BLaER1 treated with 17β-estradiol and CSF1 and Interleukin-3, amounts not matched to agents 10 nM and 100 nM (cell line): Measurements from ENCODE around the gene WIPF2.

Experiments used
- H3K27ac ChIP-seq, 11 experiments: shearing (Covaris generic); formaldehyde crosslinking; 2 replicates each; pipeline ENCODE4 v1.8.1; 2022
- H3K27me3 ChIP-seq, 11 experiments: shearing (Covaris generic); formaldehyde crosslinking; 2 replicates each; pipeline ENCODE4 v1.8.1; 2022
- H3K36me3 ChIP-seq, 11 experiments: shearing (Covaris generic); formaldehyde crosslinking; 2 replicates each; pipeline ENCODE4 v1.8.1; 2022
- H3K4me1 ChIP-seq, 10 experiments: shearing (Covaris generic); formaldehyde crosslinking; 2 replicates each; pipeline ENCODE4 v1.8.1; 2022
- H3K4me2 ChIP-seq, 11 experiments: shearing (Covaris generic); formaldehyde crosslinking; 2 replicates each; pipeline ENCODE4 v1.8.1; 2022
- H3K4me3 ChIP-seq, 10 experiments: shearing (Covaris generic); formaldehyde crosslinking; 2 replicates each; pipeline ENCODE4 v1.8.1; 2022
- H3K9ac ChIP-seq, 11 experiments: shearing (Covaris generic); formaldehyde crosslinking; 2 replicates each; pipeline ENCODE4 v1.8.1; 2022
- H3K9me3 ChIP-seq, 11 experiments: shearing (Covaris generic); formaldehyde crosslinking; replicated peaks in 1 of 11; 2 replicates each; pipeline ENCODE4 v1.8.1; 2022
- H4K20me1 ChIP-seq, 11 experiments: shearing (Covaris generic); formaldehyde crosslinking; 2 replicates each; pipeline ENCODE4 v1.8.1; 2022
- Cebpa-rat ChIP-seq, 11 experiments: shearing (Covaris generic); IDR thresholded peaks; 2 replicates each; pipeline ENCODE4 v1.8.1; 2022

Gene WIPF2

GRCh38 chr17:40281663-40282062 is 62.6 kb downstream of the WIPF2 start:
- H3K9me3 ChIP-seq, result no peaks in the 10 kb centered on the region
- H3K36me3 ChIP-seq, result peaks cover 59 to 86% (median 67%) of the 10 kb centered on the region in 11 experiments
- no peak for TF ChIP-seq Cebpa-rat (IDR thresholded peaks at IDR 0.05)
- H4K20me1 ChIP-seq, result peaks cover 0 to 5% (median 0%) of the 10 kb centered on the region in 11 experiments; a peak in 1 of 22 replicates
- H3K4me2 ChIP-seq, result no peak overlapping the region
- no peaks in the 10 kb centered on the region for H3K27me3 ChIP-seq
- H3K9ac ChIP-seq, result no peak overlapping the region
- no peak overlapping the region for H3K27ac ChIP-seq
- H3K4me3 ChIP-seq, result no peak overlapping the region
- H3K4me1 ChIP-seq, result peaks cover 0 to 6% (median 0%) of the 10 kb centered on the region in 10 experiments; a peak in 3 of 20 replicates

GRCh38 chr17:40283662-40284061 is 64.6 kb downstream of the WIPF2 start:
- Histone ChIP-seq H3K4me1 (peaks cover under 1 to 12% (median 4%) of the 10 kb centered on the region in 10 experiments; a peak in 18 of 20 replicates), H3K4me2 (no peak overlapping the region), H3K27ac (no peak overlapping the region), H3K36me3 (peaks cover 39 to 66% (median 47%) of the 10 kb centered on the region in 11 experiments), H3K4me3 (no peak overlapping the region), H3K9me3 (no peaks in the 10 kb centered on the region), H3K27me3 (no peaks in the 10 kb centered on the region), H3K9ac (no peak overlapping the region), H4K20me1 (peaks cover 0 to 5% (median 0%) of the 10 kb centered on the region in 11 experiments; a peak in 2 of 22 replicates)
- TF ChIP-seq Cebpa-rat (IDR thresholded peaks at IDR 0.05), result no peak

- peaks cover 34 to 61% (median 41%) of the 10 kb centered on the region in 11 experiments for H3K36me3 ChIP-seq
- no peak overlapping the region for H3K9ac ChIP-seq
- peaks cover 0 to 6% (median 0%) of the 10 kb centered on the region in 11 experiments; a peak in 3 of 22 replicates for H4K20me1 ChIP-seq
- no peak for TF ChIP-seq Cebpa-rat (IDR thresholded peaks at IDR 0.05)
- no peak overlapping the region for H3K4me3 ChIP-seq
- H3K27ac ChIP-seq, result no peak overlapping the region
- H3K27me3 ChIP-seq, result no peaks in the 10 kb centered on the region
- H3K4me2 ChIP-seq, result no peak overlapping the region
- no peaks in the 10 kb centered on the region for H3K9me3 ChIP-seq
- H3K4me1 ChIP-seq, result peaks cover 6 to 17% (median 10%) of the 10 kb centered on the region in 10 experiments
These were observed 65.1 kb downstream of the WIPF2 start for GRCh38 chr17:40284085-40284713.

- H3K27me3 ChIP-seq, result no peaks in the 10 kb centered on the region
- peaks cover 19 to 31% (median 23%) of the 10 kb centered on the region in 10 experiments for H3K4me1 ChIP-seq
- no peak overlapping the region for H3K9ac ChIP-seq
- no peak overlapping the region for H3K4me3 ChIP-seq
- H3K9me3 ChIP-seq, result no peaks in the 10 kb centered on the region
- H3K27ac ChIP-seq, result no peak overlapping the region
- TF ChIP-seq Cebpa-rat (IDR thresholded peaks at IDR 0.05), result no peak
- H4K20me1 ChIP-seq, result peaks cover 0 to 25% (median 6%) of the 10 kb centered on the region in 11 experiments; a peak in 8 of 22 replicates
- H3K4me2 ChIP-seq, result no peak overlapping the region
- H3K36me3 ChIP-seq, result peaks cover 23 to 50% (median 33%) of the 10 kb centered on the region in 11 experiments
These were observed 67.4 kb downstream of the WIPF2 start for GRCh38 chr17:40286473-40286872.

GRCh38 chr17:40287159-40287493 is 68.0 kb downstream of the WIPF2 start:
- Histone ChIP-seq H3K9me3 (no peaks in the 10 kb centered on the region), H3K4me2 (peak overlapping the region in 8 of 11 experiments; percentile 23 to 45 (median 36); a peak in 11 of 22 replicates), H3K36me3 (peaks cover 18 to 50% (median 32%) of the 10 kb centered on the region in 11 experiments), H3K27me3 (no peaks in the 10 kb centered on the region), H3K4me3 (no peak overlapping the region), H3K27ac (no peak overlapping the region), H4K20me1 (peaks cover 0 to 30% (median 11%) of the 10 kb centered on the region in 11 experiments; a peak in 8 of 22 replicates), H3K4me1 (peaks cover 19 to 31% (median 23%) of the 10 kb centered on the region in 10 experiments), H3K9ac (no peak overlapping the region)
- TF ChIP-seq Cebpa-rat (IDR thresholded peaks at IDR 0.05), result no peak

- H3K9ac ChIP-seq, result peak within 1 kb of the TSS; percentile 64 to 95 (median 93)
- peak within 1 kb of the TSS; percentile 70 to 98 (median 89) for H3K4me2 ChIP-seq
- H3K27ac ChIP-seq, result peak within 1 kb of the TSS in 10 of 11 experiments; percentile 2 to 93 (median 90); a peak in 18 of 22 replicates
These were observed 68.6 kb downstream of the WIPF2 start, which contains the start of gene CDC6 for GRCh38 chr17:40287494-40288369. TSS of gene CDC6 (plus strand) at chr17:40287879. CDS start at chr17:40289421, 1,542 bp downstream.

GRCh38 chr17:40290629-40291280 is 71.7 kb downstream of the WIPF2 start:
- peak overlapping the region in 8 of 11 experiments; percentile 5 to 94 (median 37); a peak in 13 of 22 replicates for H3K9ac ChIP-seq
- H3K36me3 ChIP-seq, result peaks cover 0 to 65% (median 61%) of the 10 kb centered on the region in 11 experiments; a peak in 19 of 22 replicates
- H3K9me3 ChIP-seq, result no peaks in the 10 kb centered on the region
- no peak for TF ChIP-seq Cebpa-rat (IDR thresholded peaks at IDR 0.05)
- no peaks in the 10 kb centered on the region for H3K27me3 ChIP-seq
- peak overlapping the region in 9 of 11 experiments; percentile 15 to 98 (median 38); a peak in 10 of 22 replicates for H3K4me2 ChIP-seq
- no peak overlapping the region for H3K27ac ChIP-seq
- H4K20me1 ChIP-seq, result peaks cover 0 to 37% (median 16%) of the 10 kb centered on the region in 11 experiments; a peak in 8 of 22 replicates
- H3K4me3 ChIP-seq, result no peak overlapping the region
- H3K4me1 ChIP-seq, result peaks cover 19 to 27% (median 24%) of the 10 kb centered on the region in 10 experiments

More at GRCh38 chr17:40287494-40288369, 68.6 kb downstream of the WIPF2 start, which contains the start of gene CDC6:
- peak within 1 kb of the TSS; percentile 60 to 92 (median 85) for H3K4me3 ChIP-seq
- H3K27me3 ChIP-seq, result no peaks in the 10 kb centered on the region
- peaks cover 11 to 50% (median 34%) of the 10 kb centered on the region in 11 experiments for H3K36me3 ChIP-seq
- peaks cover 19 to 31% (median 23%) of the 10 kb centered on the region in 10 experiments for H3K4me1 ChIP-seq
- peaks cover 0 to 30% (median 12%) of the 10 kb centered on the region in 11 experiments; a peak in 8 of 22 replicates for H4K20me1 ChIP-seq
- TF ChIP-seq Cebpa-rat (IDR thresholded peaks at IDR 0.05), result no peak
- no peaks in the 10 kb centered on the region for H3K9me3 ChIP-seq

- H3K27me3 ChIP-seq, result no peaks in the 10 kb centered on the region
- H4K20me1 ChIP-seq, result peaks cover 0 to 42% (median 16%) of the 10 kb centered on the region in 11 experiments; a peak in 8 of 22 replicates
- no peak overlapping the region for H3K27ac ChIP-seq
- H3K9ac ChIP-seq, result peak overlapping the region in 2 of 11 experiments; percentile 3 to 47; a peak in 4 of 22 replicates
- no peak overlapping the region for H3K4me2 ChIP-seq
- no peak overlapping the region for H3K4me3 ChIP-seq
- H3K36me3 ChIP-seq, result peaks cover 0 to 70% (median 66%) of the 10 kb centered on the region in 11 experiments; a peak in 19 of 22 replicates
- TF ChIP-seq Cebpa-rat (IDR thresholded peaks at IDR 0.05), result no peak
- H3K9me3 ChIP-seq, result no peaks in the 10 kb centered on the region
- peaks cover 19 to 32% (median 24%) of the 10 kb centered on the region in 10 experiments for H3K4me1 ChIP-seq
These were observed 72.2 kb downstream of the WIPF2 start for GRCh38 chr17:40291281-40291664.
